Ovary (tissue), 3 donors: Measurements from ENCODE around the gene CHST13.

ENCODE experiments used
- CTCF ChIP-seq, 3 donors: fragments of 450-650 bp in 2 of 3; fragments of 200-600 bp in 1 of 3; IDR thresholded peaks; one replicate each; pipeline versions ENCODE4 v1.5.1 to v1.8.0; 2016 to 2022; ENCODE audit warnings: antibody characterized with exemption in 3 of 3, mild to moderate bottlenecking in 1 of 3
- EP300 ChIP-seq: sonication (generic); formaldehyde crosslinking; IDR thresholded peaks from one replicate; pipeline ENCODE4 v1.6.1; 2017; ENCODE audit warnings: antibody characterized with exemption
- POLR2A ChIP-seq: fragments of 450-650 bp; IDR thresholded peaks from one replicate; pipeline ENCODE4 v1.6.1; 2017; ENCODE audit warnings: antibody characterized with exemption, mild to moderate bottlenecking, moderate library complexity
- donor health status: DM: no; HTN: no; CAD: no.

GRCh38 chr3:126540951-126541627 lies 17.1 kb downstream of the CHST13 start:
- TF ChIP-seq POLR2A (no peak), EP300 (no peak), CTCF (IDR thresholded peaks at IDR 0.05) (no peak)
